HEK293T (cell line): ENCODE measurements around the gene PMM1.

Source experiments
- ARNT ChIP-seq: fragments of 450-650 bp; IDR thresholded peaks from 2 replicates; pipeline ENCODE4 v1.6.1; 2017; ENCODE audit warnings: mild to moderate bottlenecking
- BHLHE40 ChIP-seq: fragments of 450-650 bp; IDR thresholded peaks from 2 replicates; pipeline ENCODE4 v1.6.1; 2016; ENCODE audit warnings: mild to moderate bottlenecking, moderate library complexity, borderline replicate concordance
- CTBP1 ChIP-seq: fragments of 450-650 bp; IDR thresholded peaks from 2 replicates; pipeline ENCODE4 v1.6.1; 2016; ENCODE audit warnings: borderline replicate concordance
- ELF4 ChIP-seq: fragments of 450-650 bp; IDR thresholded peaks from 2 replicates; pipeline ENCODE4 v1.6.1; 2017; ENCODE audit warnings: antibody characterized with exemption
- FOXA1 ChIP-seq: fragments of 450-650 bp; IDR thresholded peaks from 2 replicates; pipeline ENCODE4 v1.6.1; 2016; ENCODE audit warnings: mild to moderate bottlenecking
- L3MBTL2 ChIP-seq: fragments of 450-650 bp; conservative IDR thresholded peaks from 2 replicates; pipeline ENCODE4 v1.6.1; 2016; ENCODE audit warnings: mild to moderate bottlenecking
- LEF1 ChIP-seq: fragments of 450-650 bp; IDR thresholded peaks from 2 replicates; pipeline ENCODE4 v1.6.1; 2017; ENCODE audit warnings: mild to moderate bottlenecking, borderline replicate concordance
- NFRKB ChIP-seq: fragments of 450-650 bp; IDR thresholded peaks from 2 replicates; pipeline ENCODE4 v1.6.1; 2016; ENCODE audit warnings: mild to moderate bottlenecking, moderate library complexity
- SP1 ChIP-seq: fragments of 450-650 bp; IDR thresholded peaks from 2 replicates; pipeline ENCODE4 v1.6.1; 2017
- TARDBP ChIP-seq: fragments of 450-650 bp; IDR thresholded peaks from 2 replicates; pipeline ENCODE4 v1.6.1; 2016
- TF ChIP-seq, protein P1 (sequence below): fragments of 450-650 bp; IDR thresholded peaks from 2 replicates; pipeline ENCODE4 v1.6.1; 2016

GRCh38 chr22:41542224-41542623 lies 47.4 kb downstream of the PMM1 start:
- TF ChIP-seq ELF4 (no peak), BHLHE40 (no peak), CTBP1 (no peak), LEF1 (no peak), NFRKB (no peak), L3MBTL2 (no peak), FOXA1 (no peak), TARDBP (no peak), ARNT (no peak), SP1 (no peak)
- TF ChIP-seq, protein P1, sequence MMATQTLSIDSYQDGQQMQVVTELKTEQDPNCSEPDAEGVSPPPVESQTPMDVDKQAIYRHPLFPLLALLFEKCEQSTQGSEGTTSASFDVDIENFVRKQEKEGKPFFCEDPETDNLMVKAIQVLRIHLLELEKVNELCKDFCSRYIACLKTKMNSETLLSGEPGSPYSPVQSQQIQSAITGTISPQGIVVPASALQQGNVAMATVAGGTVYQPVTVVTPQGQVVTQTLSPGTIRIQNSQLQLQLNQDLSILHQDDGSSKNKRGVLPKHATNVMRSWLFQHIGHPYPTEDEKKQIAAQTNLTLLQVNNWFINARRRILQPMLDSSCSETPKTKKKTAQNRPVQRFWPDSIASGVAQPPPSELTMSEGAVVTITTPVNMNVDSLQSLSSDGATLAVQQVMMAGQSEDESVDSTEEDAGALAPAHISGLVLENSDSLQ, result no peak
